Activated CD4-positive, CD25-positive, alpha-beta regulatory T cell treated with anti-CD3 and anti-CD28 coated beads, Interleukin-2, amount 50 U/mL, for 72 hours (primary cell): ENCODE results near the gene RPS6KA5.

Source experiments
- DNase-seq: peaks from one replicate; pipeline ENCODE4 v3.0.0; 2021

The RPS6KA5 gene

GRCh38 chr14:90924621-90925340 is 135.7 kb downstream of the RPS6KA5 start:
- no peak for DNase-seq

- DNase-seq = no peak
Observed at GRCh38 chr14:90922141-90922540, 138.3 kb downstream of the RPS6KA5 start.

- no peak for DNase-seq
Observed at GRCh38 chr14:90911121-90911520, 149.3 kb downstream of the RPS6KA5 start.

GRCh38 chr14:90907178-90907577 is 153.3 kb downstream of the RPS6KA5 start:
- no peak for DNase-seq

GRCh38 chr14:90905531-90905930 is 154.9 kb downstream of the RPS6KA5 start:
- no peak for DNase-seq

- DNase-seq = peak; percentile 41
Observed at GRCh38 chr14:90903101-90903500, 157.3 kb downstream of the RPS6KA5 start.

GRCh38 chr14:90900476-90901083 is 159.9 kb downstream of the RPS6KA5 start:
- DNase-seq = no peak

GRCh38 chr14:90897022-90897421 is 163.4 kb downstream of the RPS6KA5 start:
- DNase-seq = no peak

- DNase-seq = no peak
Observed at GRCh38 chr14:90894241-90894640, 166.2 kb downstream of the RPS6KA5 start.

- no peak for DNase-seq
Observed at GRCh38 chr14:90893510-90893909, 166.9 kb downstream of the RPS6KA5 start.

GRCh38 chr14:90892970-90893369 is 167.5 kb downstream of the RPS6KA5 start:
- DNase-seq = no peak

- no peak for DNase-seq
Observed at GRCh38 chr14:90891326-90891725, 169.1 kb downstream of the RPS6KA5 start.

GRCh38 chr14:90890322-90891020 is 170.0 kb downstream of the RPS6KA5 start:
- DNase-seq = no peak

GRCh38 chr14:90886297-90886815 is 174.1 kb downstream of the RPS6KA5 start:
- no peak for DNase-seq

GRCh38 chr14:90883782-90884181 is 176.7 kb downstream of the RPS6KA5 start:
- no peak for DNase-seq

- DNase-seq = no peak
Observed at GRCh38 chr14:90883197-90883596, 177.2 kb downstream of the RPS6KA5 start.

GRCh38 chr14:90880282-90880681 is 180.2 kb downstream of the RPS6KA5 start:
- no peak for DNase-seq

- DNase-seq = no peak
Observed at GRCh38 chr14:90874599-90874998, 185.8 kb downstream of the RPS6KA5 start.

GRCh38 chr14:90871605-90872233 is 188.7 kb downstream of the RPS6KA5 start:
- no peak for DNase-seq

- no peak for DNase-seq
Observed at GRCh38 chr14:90870950-90871604, 189.4 kb downstream of the RPS6KA5 start.

- no peak for DNase-seq
Observed at GRCh38 chr14:90867501-90867900, 192.9 kb downstream of the RPS6KA5 start.

GRCh38 chr14:90866833-90867232 is 193.6 kb downstream of the RPS6KA5 start:
- no peak for DNase-seq

- no peak for DNase-seq
Observed at GRCh38 chr14:90864741-90865140, 195.7 kb downstream of the RPS6KA5 start.
